Stimulated activated CD8-positive, alpha-beta memory T cell treated with anti-CD3 and anti-CD28 coated beads, Interleukin-15, amount 100 ng/mL, for 4 hours (primary cell): ENCODE results near the gene FOSL1.

ENCODE experiments used
- DNase-seq, 2 donors: peaks; one replicate each; pipeline ENCODE4 v3.0.0-alpha.2; 2020; ENCODE audit warnings: low read depth in 2 of 2

FOSL1 gene

GRCh38 chr11:65919573-65920371 lies 19.6 kb upstream of the FOSL1 start:
- DNase-seq = no peak

GRCh38 chr11:65919141-65919572 lies 19.0 kb upstream of the FOSL1 start, which contains the start of gene DRAP1:
DRAP1 (plus strand) TSS chr11:65919426; CDS start chr11:65919502, 76 bp downstream.
- DNase-seq = peak; percentile 97 to 99

- DNase-seq = no peak
Observed at GRCh38 chr11:65918211-65919140, 18.3 kb upstream of the FOSL1 start, which contains the start of gene C11orf68. C11orf68 (minus strand) TSS chr11:65919062; CDS start chr11:65919031, 31 bp downstream.

GRCh38 chr11:65917434-65918210 lies 17.4 kb upstream of the FOSL1 start:
- no peak for DNase-seq

DNA sequence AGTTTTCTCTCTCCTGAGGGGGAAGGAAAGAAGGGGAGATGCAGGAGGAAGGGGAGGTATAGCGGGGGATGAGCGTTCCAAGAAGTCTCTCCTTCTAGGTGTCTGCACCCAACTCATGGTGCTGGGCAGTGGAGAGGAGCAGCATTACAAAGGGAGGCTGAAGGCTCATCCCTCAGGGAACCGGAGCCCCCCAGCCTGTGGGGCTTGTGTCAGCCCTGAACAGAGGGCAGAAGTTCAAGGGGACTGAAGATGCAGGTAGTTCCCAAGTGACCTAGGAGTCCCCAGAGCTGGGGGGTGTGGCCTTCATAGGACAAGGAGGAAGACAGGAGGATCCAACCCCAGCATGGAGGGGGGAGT lies 16.9 kb upstream of the FOSL1 start:
- no peak for DNase-seq

GRCh38 chr11:65916391-65916790 lies 16.2 kb upstream of the FOSL1 start:
- DNase-seq = no peak

DNA sequence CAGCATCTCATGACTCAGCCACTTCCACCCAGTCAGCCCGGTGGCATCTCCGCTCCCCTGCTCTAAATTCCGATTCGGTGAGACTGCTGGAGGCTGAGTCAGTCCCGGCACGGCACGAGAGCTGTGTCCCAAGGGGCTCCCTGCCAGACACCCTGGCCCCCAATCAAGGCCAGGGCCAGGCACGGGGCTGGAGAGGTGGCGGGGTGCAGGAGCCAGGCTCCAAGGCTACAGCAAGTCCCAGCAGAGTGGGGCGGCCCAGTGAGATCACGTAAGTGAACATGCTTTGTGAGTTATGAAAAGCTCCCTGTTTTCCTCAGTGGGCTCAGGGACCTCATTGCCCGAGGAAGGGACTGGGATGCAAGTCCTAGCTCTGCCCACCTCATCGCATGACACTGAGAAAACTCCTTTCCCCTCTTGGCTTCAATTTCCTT lies 15.6 kb upstream of the FOSL1 start:
- no peak for DNase-seq

- no peak for DNase-seq
Observed at GRCh38 chr11:65915101-65915820, 15.1 kb upstream of the FOSL1 start.

GRCh38 chr11:65912845-65913244 lies 12.7 kb upstream of the FOSL1 start:
- DNase-seq = no peak

- DNase-seq = no peak
Observed at GRCh38 chr11:65911682-65912568, 11.7 kb upstream of the FOSL1 start.

DNA sequence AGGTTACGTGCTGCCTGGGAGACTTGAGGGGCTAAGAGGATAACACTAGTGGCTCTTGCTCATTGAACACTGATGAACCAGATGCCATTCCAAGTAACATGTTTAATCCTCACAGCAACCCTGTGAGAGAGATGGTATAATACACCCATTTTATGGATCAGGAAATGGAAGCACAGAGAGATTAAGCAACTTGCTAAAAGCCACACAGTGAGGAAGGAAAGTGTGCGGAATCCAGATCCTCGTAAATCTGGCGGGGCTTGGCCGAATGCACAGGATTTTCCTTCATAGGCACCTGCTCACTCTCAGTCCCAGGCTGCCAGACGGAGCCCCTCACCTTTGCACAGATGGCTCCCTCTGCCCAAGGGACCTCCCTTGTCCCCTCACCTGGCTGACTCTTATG lies 7.7 kb upstream of the FOSL1 start:
- no peak for DNase-seq

DNA sequence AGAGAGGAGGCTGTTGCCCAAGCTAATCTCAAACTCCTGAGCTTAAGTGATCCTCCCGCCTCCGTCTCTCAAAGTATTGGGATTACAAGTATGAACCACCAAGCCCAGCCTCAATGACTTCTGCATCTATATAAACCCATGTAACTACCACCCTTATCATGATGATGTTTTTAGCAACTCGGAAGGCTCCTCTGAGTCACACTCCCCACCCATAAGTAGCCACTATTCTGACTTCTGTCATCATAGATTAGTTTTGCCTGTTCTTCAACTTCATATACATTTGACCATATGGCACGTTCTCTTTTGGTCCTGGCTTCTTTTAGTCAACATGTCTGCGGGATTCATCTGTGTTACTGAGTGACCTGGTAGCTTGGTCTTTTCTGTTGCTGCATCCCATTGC lies 6.4 kb upstream of the FOSL1 start:
- DNase-seq = no peak

DNA sequence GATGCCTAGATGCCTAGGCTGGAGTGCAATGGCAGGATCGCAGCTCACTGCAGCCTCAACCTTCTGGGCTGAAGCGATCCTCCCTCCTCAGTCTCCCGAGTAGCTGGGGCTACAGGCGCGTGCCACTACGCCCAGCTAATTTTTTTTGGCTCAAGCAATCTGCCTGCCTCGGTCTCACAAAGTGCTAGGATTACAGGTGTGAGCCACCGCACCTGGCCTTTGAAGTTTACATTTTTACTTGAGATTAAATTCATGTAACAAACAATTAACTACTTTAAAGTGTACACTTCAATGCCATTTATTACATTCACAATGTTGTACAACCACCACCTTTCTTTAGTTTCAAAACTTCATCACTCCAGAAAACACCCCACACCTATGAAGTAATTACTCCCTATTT lies 3.5 kb upstream of the FOSL1 start:
- no peak for DNase-seq

- DNase-seq = no peak
Observed at GRCh38 chr11:65903068-65903481, 2.9 kb upstream of the FOSL1 start.

GRCh38 chr11:65900899-65901180 lies 652 bp upstream of the FOSL1 start:
- no peak for DNase-seq

- DNase-seq = peak; percentile 67 to 68
Observed at GRCh38 chr11:65899356-65900124, 648 bp downstream of the FOSL1 start.

DNA sequence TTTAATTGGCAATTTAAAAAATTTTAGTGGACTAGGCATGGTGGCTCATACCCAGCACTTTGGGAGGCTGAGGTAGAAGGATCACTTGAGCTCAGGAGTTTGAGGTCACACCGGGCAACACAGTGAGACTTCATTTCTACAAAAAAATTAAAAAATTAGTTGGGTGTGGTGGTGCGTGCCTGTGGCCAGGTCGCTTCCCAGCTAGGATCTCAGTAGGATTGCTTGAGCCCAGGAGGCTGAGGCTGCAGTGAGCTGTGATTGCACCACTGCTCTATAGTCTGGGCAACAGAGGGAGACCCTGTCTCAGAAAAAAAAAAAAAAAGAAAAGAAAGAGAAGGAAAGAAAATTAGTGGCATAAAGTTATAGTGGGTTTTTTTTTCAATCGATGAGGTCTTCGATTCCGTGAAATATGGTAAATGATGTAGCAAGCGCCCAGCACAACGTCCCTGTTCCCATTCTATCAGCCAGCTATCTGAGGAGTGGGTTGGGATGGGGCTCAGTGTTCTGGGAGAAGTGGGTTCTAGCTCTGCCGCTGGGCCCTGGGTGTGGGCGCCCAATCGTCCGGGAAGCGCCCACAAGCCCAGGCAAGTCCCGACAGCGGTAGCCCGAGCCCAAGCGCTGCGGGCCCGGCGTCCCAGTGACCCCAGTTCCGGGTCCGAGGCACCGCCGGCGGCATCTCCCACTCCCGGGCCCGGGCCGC lies 1.4 kb downstream of the FOSL1 start:
- no peak for DNase-seq

DNA sequence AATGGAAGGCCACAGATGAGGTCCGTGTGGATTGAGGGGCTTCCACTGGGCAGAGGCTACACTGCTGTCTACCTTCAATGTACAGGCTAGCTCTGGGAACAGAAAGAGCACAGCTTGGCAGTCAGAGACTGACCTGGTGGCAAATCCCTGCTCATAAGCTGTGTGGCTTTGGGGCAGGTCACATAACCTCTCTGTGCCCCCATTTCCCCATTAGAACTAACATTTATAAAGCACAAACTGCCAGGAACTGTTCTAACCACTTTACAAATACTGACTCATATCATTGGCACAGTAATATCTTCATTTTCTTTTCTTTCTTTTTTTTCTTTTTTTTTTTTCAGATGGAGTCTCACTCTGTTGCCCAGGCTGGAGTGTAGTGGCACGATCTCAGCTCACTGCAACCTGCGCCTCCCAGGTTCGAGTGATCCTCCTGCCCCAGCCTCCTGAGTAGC lies 3.1 kb downstream of the FOSL1 start:
- DNase-seq = no peak
